ENCODE measurements around the gene SIPA1L3.

GRCh38 chr19:38114651-38115050, 207.6 kb downstream of the SIPA1L3 start:
- TF ChIP-seq CTCF (IDR thresholded peaks at IDR 0.05) = no peak
- no peak for TF ChIP-seq POLR2A (IDR thresholded peaks at IDR 0.05)

Data from adrenal gland (tissue), 5 donors.